Liver (tissue), 9 donors: ENCODE data around the gene ZFYVE28. TPM values are rescaled to one million over a fixed set of nuclear protein-coding genes. Genes with fewer than 3 reads are reported as not detected.

Experiments
- DNase-seq: peaks from one replicate; pipeline ENCODE4 v3.0.0-alpha.2; 2017; ENCODE audit warnings: low spot score
- H3K27ac ChIP-seq, 2 donors: one replicate each; pipeline ENCODE4 v1.7.0; 2013; ENCODE audit warnings: inconsistent platforms in 2 of 2, low read length in 2 of 2, control low read depth in 1 of 2, low read depth in 1 of 2, mild to moderate bottlenecking in 1 of 2
- H3K27me3 ChIP-seq, 4 donors: one replicate each; pipeline versions ENCODE4 v1.6.1 to v1.7.0; 2013; ENCODE audit warnings: low read length in 3 of 4, inconsistent platforms in 1 of 4, mild to moderate bottlenecking in 1 of 4, moderate library complexity in 1 of 4; ENCODE audit not compliant: control insufficient read depth in 4 of 4, insufficient read depth in 4 of 4
- H3K36me3 ChIP-seq, 4 donors: one replicate each; pipeline versions ENCODE4 v1.6.1 to v1.7.0; 2013; ENCODE audit warnings: low read length in 3 of 4, mild to moderate bottlenecking in 3 of 4, low read depth in 1 of 4, moderate library complexity in 1 of 4; ENCODE audit not compliant: control insufficient read depth in 4 of 4, insufficient read depth in 3 of 4
- H3K4me1 ChIP-seq, 4 donors: one replicate each; pipeline versions ENCODE4 v1.6.1 to v1.7.0; 2013; ENCODE audit warnings: low read length in 3 of 4, mild to moderate bottlenecking in 3 of 4, moderate library complexity in 1 of 4; ENCODE audit not compliant: control insufficient read depth in 4 of 4, insufficient read depth in 4 of 4
- H3K4me3 ChIP-seq, 3 donors: one replicate each; pipeline versions ENCODE4 v1.6.1 to v1.7.0; 2013; ENCODE audit warnings: low read length in 3 of 3, control low read depth in 1 of 3, low read depth in 1 of 3, mild to moderate bottlenecking in 1 of 3
- H3K9ac ChIP-seq, 2 donors: one replicate each; pipeline ENCODE4 v1.7.0; 2013; ENCODE audit warnings: low read length in 2 of 2, mild to moderate bottlenecking in 2 of 2, moderate library complexity in 2 of 2, control low read depth in 1 of 2, low read depth in 1 of 2
- H3K9me3 ChIP-seq, 4 donors: one replicate each; pipeline versions ENCODE4 v1.6.1 to v1.7.0; 2013; ENCODE audit warnings: low read length in 3 of 4; ENCODE audit not compliant: control insufficient read depth in 4 of 4
- EGR1 ChIP-seq, 2 donors: IDR thresholded peaks; 2 replicates each; pipeline ENCODE4 v1.6.1; 2016 to 2018; ENCODE audit warnings: antibody characterized with exemption in 2 of 2, low read depth in 2 of 2
- FOXA1 ChIP-seq: IDR thresholded peaks from 2 replicates; pipeline ENCODE4 v1.6.1; 2016; ENCODE audit warnings: antibody characterized with exemption
- FOXA2 ChIP-seq: IDR thresholded peaks from 2 replicates; pipeline ENCODE4 v1.6.1; 2016; ENCODE audit warnings: antibody characterized with exemption
- HNF4A ChIP-seq, 2 donors: conservative IDR thresholded peaks; 2 replicates each; pipeline ENCODE4 v1.6.1; 2016; ENCODE audit warnings: antibody characterized with exemption in 2 of 2, mild to moderate bottlenecking in 2 of 2
- HNF4G ChIP-seq: IDR thresholded peaks from 2 replicates; pipeline ENCODE4 v1.6.1; 2016; ENCODE audit warnings: antibody characterized with exemption
- JUND ChIP-seq, 2 donors: IDR thresholded peaks; 2 replicates each; pipeline ENCODE4 v1.6.1; 2016; ENCODE audit warnings: antibody characterized with exemption in 2 of 2
- NR2F2 ChIP-seq: IDR thresholded peaks from 2 replicates; pipeline ENCODE4 v1.6.1; 2016; ENCODE audit warnings: antibody characterized with exemption
- RAD21 ChIP-seq, 2 donors: IDR thresholded peaks; 2 replicates each; pipeline ENCODE4 v1.6.1; 2016; ENCODE audit warnings: antibody characterized with exemption in 2 of 2, mild to moderate bottlenecking in 2 of 2
- REST ChIP-seq: IDR thresholded peaks from 2 replicates; pipeline ENCODE4 v1.6.1; 2016; ENCODE audit warnings: antibody characterized with exemption, mild to moderate bottlenecking
- RXRA ChIP-seq, 2 donors: IDR thresholded peaks; 2 replicates each; pipeline ENCODE4 v1.6.1; 2017 to 2018; ENCODE audit warnings: antibody characterized with exemption in 2 of 2, mild to moderate bottlenecking in 1 of 2
- SP1 ChIP-seq: IDR thresholded peaks from 2 replicates; pipeline ENCODE4 v1.6.1; 2018; ENCODE audit warnings: antibody characterized with exemption, mild to moderate bottlenecking
- TAF1 ChIP-seq: conservative IDR thresholded peaks from 2 replicates; pipeline ENCODE4 v1.6.1; 2016; ENCODE audit warnings: antibody characterized with exemption, mild to moderate bottlenecking
- YY1 ChIP-seq: IDR thresholded peaks from 2 replicates; pipeline ENCODE4 v1.6.1; 2016; ENCODE audit warnings: antibody characterized with exemption, mild to moderate bottlenecking
- ZBTB33 ChIP-seq: IDR thresholded peaks from 2 replicates; pipeline ENCODE4 v1.6.1; 2016; ENCODE audit warnings: antibody characterized with exemption
- WGBS: extraction: QIAGEN DNeasy Blood & Tissue Kit; methylation state at CpG from one replicate; pipeline ENCODE4 v1.1.7; 2013; 5-methylcytosine and 5-hydroxymethylcytosine counted together
- polyA plus RNA-seq, 2 donors: library from polyadenylated mRNA; stranded (reverse) in 1 of 2; unstranded in 1 of 2; fragments of 200-250 nt in 1 of 2; fragments of >200 nt in 1 of 2; fragmentation: Nextera tagmentation in 1 of 2; extraction: Ambion mirVana in 1 of 2; gene quantifications; one replicate each; pipeline versions ENCODE4 v1.2.1 to v1.2.3, GENCODE V29; 2013 to 2015
- total RNA-seq, 2 donors: library from RNA; depleted of rRNA; stranded (reverse); fragments of >200 nt; gene quantifications; one replicate each; pipeline ENCODE4 v1.2.3, GENCODE V29; 2014
- TF ChIP-seq, protein P1 (sequence below): IDR thresholded peaks from 2 replicates; pipeline ENCODE4 v1.6.1; 2016; ENCODE audit warnings: antibody characterized with exemption
- TF ChIP-seq, protein P2 (sequence below): IDR thresholded peaks from 2 replicates; pipeline ENCODE4 v1.6.1; 2016; ENCODE audit warnings: antibody characterized with exemption
- TF ChIP-seq, protein P3 (sequence below): fragments of 150-350 bp; IDR thresholded peaks from 2 replicates; pipeline ENCODE4 v1.5.1; 2017; ENCODE audit warnings: improper control_type of control experiment, low read depth, low read length; ENCODE audit not compliant: missing input control
- donor health status: healthy.
- donor health status: healthy.
- donor health status: healthy.
- donor health status: healthy.
- donor health status: healthy.

Gene ZFYVE28
- total and polyA plus RNA-seq, 4 donors = 2.0 to 6.1 (median 2.7) TPM

GRCh38 chr4:2261110-2261852, 157.2 kb downstream of the ZFYVE28 start:
- Histone ChIP-seq H3K9ac (peak overlapping the region; percentile 48 to 49), H3K4me1 (peaks cover 11 to 49% (median 27%) of the 10 kb centered on the region in 4 donors), H3K4me3 (peak overlapping the region; percentile 61 to 89 (median 79)), H3K27ac (peak overlapping the region; percentile 63 to 65), H3K27me3 (no peaks in the 10 kb centered on the region), H3K36me3 (peaks cover 0 to 3% (median 1%) of the 10 kb centered on the region in 4 donors), H3K9me3 (no peaks in the 10 kb centered on the region)
- WGBS = 2% methylated on average over 91 of the region's 91 CpGs
- TF ChIP-seq FOXA1 (no peak), REST (no peak), FOXA2 (no peak), JUND (IDR thresholded peaks at IDR 0.05) (no peak), EGR1 (IDR thresholded peaks at IDR 0.05; ENCODE audit: low read depth in 2 of 2) (no peak), YY1 (no peak), NR2F2 (no peak), RXRA (IDR thresholded peaks at IDR 0.05) (no peak), SP1 (no peak), RAD21 (IDR thresholded peaks at IDR 0.05) (no peak), HNF4A (conservative IDR thresholded peaks at IDR 0.05) (no peak), HNF4G (no peak)
- TF ChIP-seq, protein P1, sequence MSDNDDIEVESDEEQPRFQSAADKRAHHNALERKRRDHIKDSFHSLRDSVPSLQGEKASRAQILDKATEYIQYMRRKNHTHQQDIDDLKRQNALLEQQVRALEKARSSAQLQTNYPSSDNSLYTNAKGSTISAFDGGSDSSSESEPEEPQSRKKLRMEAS = no peak
- TF ChIP-seq, protein P2, sequence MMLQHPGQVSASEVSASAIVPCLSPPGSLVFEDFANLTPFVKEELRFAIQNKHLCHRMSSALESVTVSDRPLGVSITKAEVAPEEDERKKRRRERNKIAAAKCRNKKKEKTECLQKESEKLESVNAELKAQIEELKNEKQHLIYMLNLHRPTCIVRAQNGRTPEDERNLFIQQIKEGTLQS = no peak
- TF ChIP-seq, protein P3, sequence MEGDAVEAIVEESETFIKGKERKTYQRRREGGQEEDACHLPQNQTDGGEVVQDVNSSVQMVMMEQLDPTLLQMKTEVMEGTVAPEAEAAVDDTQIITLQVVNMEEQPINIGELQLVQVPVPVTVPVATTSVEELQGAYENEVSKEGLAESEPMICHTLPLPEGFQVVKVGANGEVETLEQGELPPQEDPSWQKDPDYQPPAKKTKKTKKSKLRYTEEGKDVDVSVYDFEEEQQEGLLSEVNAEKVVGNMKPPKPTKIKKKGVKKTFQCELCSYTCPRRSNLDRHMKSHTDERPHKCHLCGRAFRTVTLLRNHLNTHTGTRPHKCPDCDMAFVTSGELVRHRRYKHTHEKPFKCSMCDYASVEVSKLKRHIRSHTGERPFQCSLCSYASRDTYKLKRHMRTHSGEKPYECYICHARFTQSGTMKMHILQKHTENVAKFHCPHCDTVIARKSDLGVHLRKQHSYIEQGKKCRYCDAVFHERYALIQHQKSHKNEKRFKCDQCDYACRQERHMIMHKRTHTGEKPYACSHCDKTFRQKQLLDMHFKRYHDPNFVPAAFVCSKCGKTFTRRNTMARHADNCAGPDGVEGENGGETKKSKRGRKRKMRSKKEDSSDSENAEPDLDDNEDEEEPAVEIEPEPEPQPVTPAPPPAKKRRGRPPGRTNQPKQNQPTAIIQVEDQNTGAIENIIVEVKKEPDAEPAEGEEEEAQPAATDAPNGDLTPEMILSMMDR = no peak
- peak; percentile 70 for DNase-seq

GRCh38 chr4:2260344-2261109, 157.9 kb downstream of the ZFYVE28 start:
- Histone ChIP-seq H3K27ac (peak overlapping the region; percentile 61 to 63), H3K4me1 (peaks cover 11 to 48% (median 22%) of the 10 kb centered on the region in 4 donors), H3K27me3 (no peaks in the 10 kb centered on the region), H3K9me3 (no peaks in the 10 kb centered on the region), H3K4me3 (peak overlapping the region; percentile 61 to 89 (median 74)), H3K36me3 (peaks cover 0 to 3% (median 1%) of the 10 kb centered on the region in 4 donors), H3K9ac (peak overlapping the region in 1 of 2 donors; percentile 49)
- DNase-seq = no peak
- WGBS = 64% methylated on average over 23 of the region's 23 CpGs
- TF ChIP-seq YY1 (no peak), JUND (IDR thresholded peaks at IDR 0.05) (no peak), TAF1 (no peak), HNF4G (no peak), ZBTB33 (no peak), REST (no peak), SP1 (no peak), HNF4A (conservative IDR thresholded peaks at IDR 0.05) (no peak), RAD21 (IDR thresholded peaks at IDR 0.05) (no peak), FOXA2 (no peak), NR2F2 (no peak), EGR1 (IDR thresholded peaks at IDR 0.05; ENCODE audit: low read depth in 2 of 2) (no peak), FOXA1 (no peak)
- TF ChIP-seq, protein P2 = no peak
